HG02759 (cell line): ENCODE data around the gene ADGRA1.
"Not testable (repeated sequence)": the region's sequence is repeated elsewhere in the genome, so short reads cannot be mapped to it uniquely, and the experiment has no call there.

ENCODE experiments used
- ATAC-seq: cut with Tn5 transposase; IDR thresholded peaks from one replicate; pipeline ENCODE4 v1.9.1; 2021; ENCODE audit warnings: mild to moderate bottlenecking, moderate library complexity; ENCODE audit not compliant: unreplicated experiment

ADGRA1 gene

DNA sequence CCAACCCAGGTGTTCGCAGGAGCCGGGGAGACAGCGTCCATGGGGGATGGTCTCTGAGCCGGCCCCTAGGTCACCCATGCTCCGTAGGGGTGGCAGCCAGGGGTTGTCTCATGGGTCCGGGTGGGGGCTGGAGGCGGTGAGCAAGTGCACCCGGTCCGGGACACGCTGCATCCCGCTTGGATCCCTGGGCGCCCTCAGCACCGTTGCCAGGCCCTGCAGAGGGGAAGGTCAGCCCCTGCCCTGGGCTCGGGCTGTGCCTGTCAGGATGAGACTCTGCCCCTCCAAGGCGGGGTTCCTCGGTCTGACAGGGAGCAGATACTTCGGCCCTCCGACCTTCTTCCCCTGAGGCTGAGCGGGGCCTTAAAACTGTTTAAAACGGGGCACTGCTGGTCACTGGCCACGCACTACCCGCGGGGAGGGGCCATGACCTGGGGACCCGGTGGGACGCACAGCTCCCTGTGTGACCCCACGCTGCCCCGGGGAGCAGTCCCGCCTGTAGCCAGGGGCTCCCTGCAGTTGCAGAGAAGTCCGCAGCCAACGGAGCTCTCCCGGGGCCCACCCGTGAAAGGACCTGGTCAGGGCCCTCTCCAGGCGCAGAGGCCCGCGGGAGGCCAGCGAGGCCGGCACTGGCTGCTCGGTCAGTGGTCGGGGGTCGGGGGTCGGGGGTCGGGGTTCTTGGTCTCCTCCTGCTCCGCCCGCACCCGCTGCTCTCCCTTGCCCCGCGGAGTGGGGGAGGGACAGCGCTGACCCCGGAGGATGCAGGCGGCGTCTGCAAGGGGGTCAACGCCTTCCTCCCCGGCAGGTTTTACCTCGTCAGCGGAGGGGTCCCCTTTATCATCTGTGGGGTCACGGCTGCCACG lies 38.9 kb downstream of the ADGRA1 start:
- ATAC-seq: no peak

GRCh38 chr10:133127291-133128125 lies 39.8 kb downstream of the ADGRA1 start:
- ATAC-seq: no peak

DNA sequence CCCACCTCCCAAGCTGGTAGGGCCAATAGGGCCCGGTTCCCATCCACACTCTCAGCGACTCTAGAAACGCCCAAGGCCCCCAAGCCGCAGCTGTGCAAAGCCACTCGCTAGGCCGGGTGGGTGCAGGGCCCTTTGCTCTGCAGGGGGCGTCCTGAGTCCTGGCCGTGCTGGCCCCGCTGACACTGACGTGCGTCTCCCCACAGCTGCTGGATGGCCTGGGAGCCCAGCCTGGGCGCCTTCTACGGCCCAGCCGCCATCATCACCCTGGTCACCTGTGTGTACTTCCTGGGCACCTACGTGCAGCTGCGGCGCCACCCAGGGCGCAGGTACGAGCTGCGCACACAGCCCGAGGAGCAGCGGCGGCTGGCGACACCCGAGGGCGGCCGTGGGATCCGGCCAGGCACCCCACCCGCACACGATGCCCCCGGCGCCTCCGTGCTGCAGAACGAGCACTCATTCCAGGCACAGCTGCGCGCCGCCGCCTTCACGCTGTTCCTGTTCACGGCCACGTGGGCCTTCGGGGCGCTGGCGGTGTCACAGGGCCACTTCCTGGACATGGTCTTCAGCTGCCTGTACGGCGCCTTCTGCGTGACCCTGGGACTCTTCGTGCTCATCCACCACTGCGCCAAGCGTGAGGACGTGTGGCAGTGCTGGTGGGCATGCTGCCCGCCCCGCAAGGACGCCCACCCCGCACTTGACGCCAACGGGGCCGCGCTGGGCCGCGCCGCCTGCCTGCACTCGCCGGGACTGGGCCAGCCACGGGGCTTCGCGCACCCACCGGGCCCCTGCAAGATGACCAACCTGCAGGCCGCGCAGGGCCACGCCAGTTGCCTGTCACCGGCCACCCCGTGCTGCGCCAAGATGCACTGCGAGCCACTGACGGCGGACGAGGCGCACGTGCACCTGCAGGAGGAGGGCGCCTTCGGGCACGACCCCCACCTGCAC lies 40.7 kb downstream of the ADGRA1 start:
- ATAC-seq: no peak

GRCh38 chr10:133129071-133129858 lies 41.5 kb downstream of the ADGRA1 start:
- no peak for ATAC-seq

DNA sequence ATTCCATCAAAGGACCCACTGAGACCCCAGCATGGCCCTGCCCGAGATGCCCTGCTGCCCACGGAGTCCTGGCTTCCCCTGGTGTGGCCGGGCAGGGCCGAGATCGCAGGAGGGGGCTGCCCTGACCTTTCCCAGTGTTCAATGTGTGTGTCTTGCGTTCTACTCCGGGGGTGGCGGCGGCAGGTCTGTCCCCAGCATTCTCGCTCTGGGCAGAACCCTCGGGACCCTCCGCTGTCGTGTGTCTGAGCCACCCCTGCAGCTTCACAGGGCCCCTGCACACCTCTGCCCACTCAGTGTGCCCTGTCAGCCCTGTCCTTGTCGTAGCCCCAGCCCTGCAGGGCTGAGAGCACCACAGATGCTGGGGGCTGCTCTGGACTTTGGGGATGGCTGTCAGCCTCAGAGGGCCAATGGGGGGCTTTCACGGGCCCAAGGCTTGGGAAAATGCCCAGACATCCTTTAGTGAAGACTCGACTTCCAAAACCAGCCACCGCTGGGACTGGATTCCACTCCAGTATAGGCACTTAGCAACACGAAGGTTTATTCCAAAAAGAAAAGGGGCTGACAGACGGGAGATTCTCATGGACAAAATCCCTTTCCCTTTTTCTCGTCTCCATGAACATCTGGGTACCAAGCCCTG lies 42.3 kb downstream of the ADGRA1 start:
- ATAC-seq: no peak

GRCh38 chr10:133130602-133131001 lies 42.9 kb downstream of the ADGRA1 start:
- no peak for ATAC-seq

GRCh38 chr10:133131053-133131452 lies 43.3 kb downstream of the ADGRA1 start:
- ATAC-seq: no peak

DNA sequence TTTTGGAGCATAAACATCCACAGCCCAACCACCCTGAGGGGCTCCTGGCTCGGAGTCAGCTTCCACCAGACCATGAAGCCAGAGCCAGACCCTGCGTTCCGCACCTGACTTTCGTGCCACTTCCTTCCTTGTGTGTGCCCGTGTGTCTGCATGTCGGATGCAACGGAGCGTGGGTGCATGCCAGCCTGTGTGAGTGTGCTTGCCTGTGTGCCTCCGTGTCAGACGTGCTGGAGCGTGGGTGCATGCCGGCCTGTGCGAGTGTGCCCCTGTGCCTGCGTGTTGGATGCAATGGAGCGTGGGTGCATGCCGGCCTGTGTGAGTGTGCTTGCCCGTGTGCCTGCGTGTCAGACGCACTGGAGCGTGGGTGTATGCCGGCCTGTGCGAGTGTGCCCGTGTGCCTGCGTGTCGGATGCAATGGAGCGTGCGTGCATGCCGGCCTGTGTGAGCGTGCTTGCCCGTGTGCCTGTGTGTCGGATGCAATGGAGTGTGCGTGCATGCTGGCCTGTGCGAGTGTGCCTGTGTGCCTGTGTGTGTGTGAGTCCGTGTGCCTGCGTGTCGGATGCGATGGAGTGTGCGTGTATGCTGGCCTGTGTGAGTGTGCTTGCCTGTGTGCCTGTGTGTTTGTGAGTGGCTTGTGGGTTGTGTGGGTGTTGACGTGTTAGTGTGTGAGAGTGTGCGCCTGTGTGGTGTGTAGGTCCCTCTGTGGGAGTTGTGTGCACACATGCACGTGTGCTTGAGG lies 44.2 kb downstream of the ADGRA1 start:
- no peak for ATAC-seq

GRCh38 chr10:133132473-133133291 lies 45.0 kb downstream of the ADGRA1 start:
- ATAC-seq: no peak

DNA sequence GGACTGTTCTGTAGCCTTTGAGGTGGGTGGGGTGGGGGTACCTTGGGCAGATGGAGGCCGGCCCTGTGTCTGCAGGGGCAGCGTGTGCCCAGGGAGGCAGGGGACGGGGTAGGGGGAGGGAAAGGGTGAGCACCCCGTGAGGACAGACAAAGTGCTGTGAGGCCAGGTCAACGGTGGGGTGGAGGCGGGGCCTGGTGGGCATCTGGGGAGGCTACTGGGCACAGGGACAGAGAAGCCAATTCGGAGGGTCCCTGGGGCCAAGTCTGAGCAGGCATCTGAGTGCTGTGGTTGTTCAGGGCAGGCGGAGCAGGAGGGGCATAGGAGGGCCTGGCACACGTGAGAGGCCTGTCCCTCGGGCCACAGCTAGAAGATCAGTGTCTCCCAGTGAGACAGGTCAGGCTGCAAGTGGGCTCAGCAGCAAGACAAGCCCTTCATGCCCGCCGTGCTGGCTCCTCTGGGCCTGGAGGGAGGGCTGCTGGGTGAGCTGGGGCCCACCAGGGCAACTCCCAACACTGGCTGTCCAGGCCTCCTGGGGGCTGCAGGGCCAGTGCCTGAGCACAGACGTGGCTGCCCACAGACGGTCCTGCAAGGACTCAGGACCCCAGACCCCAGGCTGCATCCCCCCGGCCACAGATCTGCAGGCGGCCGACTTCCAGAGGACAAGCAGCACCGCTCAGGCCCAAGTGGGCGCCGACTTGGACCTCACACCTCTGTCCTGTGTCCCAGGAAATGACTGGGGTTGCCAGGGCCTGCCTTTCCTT lies 45.9 kb downstream of the ADGRA1 start:
- no peak for ATAC-seq

DNA sequence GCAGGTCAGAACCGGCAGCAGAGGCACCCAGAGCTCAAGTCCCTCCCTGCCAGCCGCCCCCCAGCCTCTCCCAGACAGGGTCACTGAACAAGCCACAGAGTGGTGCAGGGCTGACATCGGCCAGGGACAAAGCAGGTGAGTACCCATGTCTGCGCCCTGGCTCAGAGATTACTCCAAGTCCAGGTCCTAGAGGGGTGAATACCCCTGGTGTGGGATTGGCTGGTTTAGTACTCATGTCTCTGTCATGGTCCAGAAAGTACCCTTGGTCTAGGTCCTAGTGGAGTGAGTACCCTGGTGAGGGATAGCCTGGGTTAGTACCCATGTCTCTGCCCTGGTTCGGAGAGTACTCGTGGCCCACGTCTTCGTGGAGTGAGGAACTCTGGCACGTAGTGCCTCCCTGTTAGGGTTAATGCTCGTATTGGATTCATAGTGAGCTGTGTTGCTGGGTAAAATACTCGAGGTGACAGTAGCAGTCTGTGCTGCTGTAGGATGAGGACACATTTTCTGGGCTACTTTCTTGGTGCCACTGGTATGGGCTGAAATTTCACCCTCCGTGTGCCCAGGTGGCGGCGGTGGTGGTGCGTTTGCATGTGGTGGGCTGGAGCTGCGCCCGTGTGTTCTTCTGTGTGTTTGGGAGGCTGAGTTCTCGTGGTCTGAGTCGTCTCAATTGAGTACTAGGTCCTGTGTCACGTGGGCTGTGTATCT lies 46.8 kb downstream of the ADGRA1 start:
- no peak for ATAC-seq

DNA sequence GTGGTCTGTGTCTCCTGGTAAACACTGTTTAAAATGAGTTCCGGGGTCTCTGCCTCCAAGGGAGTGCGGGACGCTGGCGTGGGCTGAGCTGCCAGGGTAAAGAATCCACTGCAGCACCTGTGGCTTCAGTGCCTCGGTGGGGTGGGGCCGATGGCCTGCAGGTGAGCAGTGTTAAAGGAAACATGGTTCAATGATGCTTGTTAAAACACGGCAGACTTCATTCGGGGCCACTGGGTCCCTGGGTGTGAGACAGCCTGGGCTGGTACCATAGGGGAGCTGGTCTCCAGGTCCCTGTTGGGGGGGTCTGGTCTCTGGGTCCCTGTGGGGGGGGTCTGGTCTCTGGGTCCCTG lies 47.4 kb downstream of the ADGRA1 start:
- ATAC-seq: no peak

GRCh38 chr10:133137486-133138145 lies 49.9 kb downstream of the ADGRA1 start:
- ATAC-seq: not testable (repeated sequence)

DNA sequence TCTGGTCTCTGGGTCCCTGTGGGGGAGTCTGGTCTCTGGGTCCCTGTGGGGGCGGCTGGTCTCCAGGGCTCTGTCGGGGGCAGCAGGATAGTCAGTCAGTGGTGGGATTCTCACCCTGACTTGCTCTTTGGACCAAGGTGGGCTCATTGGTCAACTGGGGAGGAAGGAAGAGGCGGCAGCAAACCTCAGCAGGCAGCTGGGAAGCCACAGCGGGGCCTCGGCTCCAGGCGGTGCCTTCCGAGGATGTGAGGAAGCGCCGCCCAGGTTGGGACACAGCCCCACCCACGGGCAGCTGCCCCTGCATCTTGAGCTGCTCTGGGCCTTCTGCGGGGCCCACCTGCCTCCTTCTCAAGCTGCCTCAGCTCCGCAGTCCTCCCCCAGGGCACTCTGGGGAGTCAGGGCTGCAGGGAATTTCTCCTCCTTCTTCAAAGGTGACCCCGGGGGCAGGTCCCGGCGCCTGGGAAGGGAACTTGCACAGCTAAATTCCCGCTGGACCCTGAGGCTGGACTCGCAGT lies 51.9 kb downstream of the ADGRA1 start:
- ATAC-seq: no peak

DNA sequence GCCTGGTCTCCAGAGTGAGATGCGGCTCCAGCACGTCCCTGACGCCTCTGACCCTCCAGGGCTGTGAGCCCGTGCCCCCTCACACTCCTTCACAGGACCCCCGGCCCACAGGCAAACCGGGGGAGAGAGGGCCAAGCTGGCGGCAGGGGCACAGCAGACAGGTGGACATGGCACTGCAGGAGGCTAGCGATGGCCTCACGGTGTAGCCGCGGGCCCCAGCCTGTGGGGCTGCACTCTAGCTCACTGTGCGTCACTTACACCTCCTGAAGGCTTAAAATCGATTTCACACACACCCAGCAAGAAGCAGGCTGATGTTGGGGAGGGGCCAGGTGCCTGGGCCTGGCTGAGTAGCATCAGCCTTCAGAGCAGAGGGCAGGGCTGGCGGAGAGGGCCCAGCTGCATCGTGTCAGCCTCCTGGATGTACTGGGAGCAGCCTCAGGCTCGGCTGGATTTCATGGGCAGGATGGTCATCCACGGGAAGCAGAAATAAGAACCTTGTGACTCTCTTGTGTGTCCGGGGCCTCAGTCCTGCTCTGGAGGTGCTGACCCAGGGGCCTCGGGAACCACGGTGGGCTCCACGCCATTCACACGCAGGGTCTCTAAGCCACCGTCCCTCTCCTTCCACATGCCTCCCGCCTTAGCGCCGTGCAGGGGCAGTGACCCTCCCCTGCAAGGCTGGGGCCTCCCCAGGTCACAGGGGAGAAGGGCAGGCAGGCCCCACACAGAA lies 52.9 kb downstream of the ADGRA1 start:
- ATAC-seq: no peak
